ENCODE data around the gene TMOD3.
"Not testable (repeated sequence)": the region's sequence is repeated elsewhere in the genome, so short reads cannot be mapped to it uniquely, and the experiment has no call there.

Gene TMOD3

DNA sequence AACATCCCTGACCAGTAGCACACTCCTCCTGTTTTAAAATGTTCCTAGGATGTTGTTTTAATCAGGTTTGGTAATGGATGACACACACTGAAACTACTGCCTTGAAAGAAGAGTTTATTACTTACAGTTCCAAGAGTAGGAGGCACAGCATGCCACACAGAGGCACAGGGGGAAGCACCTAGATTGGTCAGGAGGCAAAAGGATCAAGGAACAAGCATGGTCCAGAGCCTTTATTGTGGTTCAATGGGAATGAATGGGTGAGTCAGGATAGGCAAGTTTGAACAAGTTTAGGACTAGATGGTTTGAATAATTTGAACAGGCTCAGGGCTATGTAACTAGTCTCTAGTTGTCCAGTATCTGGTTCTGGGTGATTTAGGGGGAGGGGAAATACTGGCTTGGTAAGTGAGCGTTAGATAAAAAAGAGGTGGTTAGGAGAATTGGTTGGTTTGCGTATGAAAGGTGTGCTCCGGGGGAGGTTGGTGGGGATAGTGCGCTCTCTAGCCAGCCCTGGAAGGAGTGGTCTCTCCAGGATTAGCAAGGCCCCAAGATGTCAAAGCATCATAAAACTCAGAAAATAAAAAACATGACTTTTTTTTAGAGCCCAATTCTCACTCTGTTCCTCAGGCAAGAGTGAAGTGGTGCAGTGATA is 35.1 kb downstream of the TMOD3 start:
- DNase-seq: peak in 2 of 4 experiments; percentile 39 to 45

DNA sequence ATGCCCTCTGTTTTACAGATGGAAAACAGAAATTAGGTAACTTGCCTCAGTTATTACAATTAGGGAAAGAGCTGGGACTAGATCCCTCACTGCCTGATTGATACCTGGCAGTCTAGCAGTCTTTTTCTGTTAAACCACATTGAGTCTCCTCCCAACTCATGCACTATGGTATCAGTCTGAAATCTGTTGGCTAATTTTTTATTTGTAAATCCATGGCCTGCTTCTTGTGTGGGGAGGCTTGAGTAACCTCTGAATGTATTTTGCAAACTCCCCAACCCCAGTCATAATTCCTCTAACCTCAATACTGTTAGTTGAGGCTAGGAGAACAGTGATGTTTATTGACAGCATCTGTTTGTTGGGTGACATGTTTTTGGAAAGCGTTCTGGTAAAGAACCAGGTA is 35.9 kb downstream of the TMOD3 start:
- DNase-seq: no peak

DNA sequence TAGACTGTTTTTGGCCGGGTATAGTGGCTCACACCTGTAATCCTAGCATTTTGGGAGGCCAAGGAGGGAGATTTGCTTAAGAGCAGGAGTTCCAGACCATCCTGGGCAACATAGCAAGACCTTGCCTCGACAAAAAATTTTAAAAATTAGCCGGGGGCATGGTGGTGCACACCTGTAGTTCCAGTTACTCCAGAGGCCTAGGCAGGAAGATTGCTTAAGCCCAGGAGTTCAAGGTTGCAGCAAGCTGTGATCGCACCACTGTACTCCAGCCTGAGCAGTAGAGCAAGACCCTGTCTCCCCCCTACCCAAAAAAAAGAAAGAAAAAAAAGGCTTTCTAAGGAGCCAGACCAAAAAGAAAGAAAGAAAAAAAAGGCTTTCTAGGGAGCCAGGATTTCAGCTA is 36.7 kb downstream of the TMOD3 start:
- DNase-seq: no peak

DNA sequence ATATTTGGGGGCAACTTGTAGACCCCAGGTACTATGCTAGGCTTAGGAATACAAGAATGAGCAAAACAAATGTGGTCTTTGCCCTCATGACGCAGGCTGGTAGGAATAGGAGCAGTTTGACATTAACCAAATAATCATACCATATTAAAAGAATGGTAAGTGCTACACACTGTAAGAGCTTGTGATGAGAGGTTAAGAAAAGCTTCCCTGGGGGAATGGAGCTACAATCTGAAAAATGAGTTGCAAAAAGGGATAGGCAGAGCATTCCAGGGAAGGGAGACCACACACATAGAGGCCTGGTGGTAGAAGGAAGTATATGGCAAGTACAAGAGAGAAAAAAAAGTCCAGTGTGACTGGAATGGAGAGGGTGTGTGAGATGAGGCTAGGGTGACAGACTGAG is 37.3 kb downstream of the TMOD3 start:
- no peak for DNase-seq

DNA sequence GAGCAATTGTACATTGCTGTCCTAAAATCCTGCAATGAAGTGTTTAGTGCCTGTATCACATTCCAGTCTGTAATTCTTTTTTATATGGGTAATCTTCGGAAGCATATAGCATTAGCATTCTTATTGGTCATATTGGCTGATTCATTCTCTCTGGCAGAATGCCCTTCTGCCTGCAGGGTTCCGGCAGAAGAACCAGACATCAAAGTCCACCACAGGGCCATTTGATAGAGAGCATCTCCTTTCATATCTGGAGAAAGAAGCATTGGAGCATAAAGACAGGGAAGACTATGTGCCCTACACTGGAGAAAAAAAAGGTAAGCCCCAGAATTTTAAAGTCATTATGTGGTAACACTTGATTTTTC is 39.6 kb downstream of the TMOD3 start:
- DNase-seq: no peak

DNA sequence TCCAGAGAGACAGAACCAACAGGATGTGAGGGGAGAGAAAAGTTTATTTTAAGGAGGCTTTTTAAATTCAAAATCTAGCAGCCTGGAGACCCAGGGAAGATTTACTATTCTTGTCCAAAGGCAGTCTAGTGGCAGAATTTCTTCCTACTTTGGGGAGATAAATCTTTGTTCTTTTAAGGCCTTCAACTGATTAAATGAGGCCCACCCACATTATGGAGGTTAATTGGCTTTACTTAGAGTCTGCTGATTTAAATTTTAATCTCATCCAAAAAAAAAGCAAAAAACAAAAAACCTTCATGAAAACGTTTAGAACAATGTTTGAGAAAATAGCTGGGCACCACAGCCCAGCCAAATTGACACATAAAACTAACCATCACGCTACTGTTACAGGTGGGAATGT is 41.3 kb downstream of the TMOD3 start:
- no peak for DNase-seq

DNA sequence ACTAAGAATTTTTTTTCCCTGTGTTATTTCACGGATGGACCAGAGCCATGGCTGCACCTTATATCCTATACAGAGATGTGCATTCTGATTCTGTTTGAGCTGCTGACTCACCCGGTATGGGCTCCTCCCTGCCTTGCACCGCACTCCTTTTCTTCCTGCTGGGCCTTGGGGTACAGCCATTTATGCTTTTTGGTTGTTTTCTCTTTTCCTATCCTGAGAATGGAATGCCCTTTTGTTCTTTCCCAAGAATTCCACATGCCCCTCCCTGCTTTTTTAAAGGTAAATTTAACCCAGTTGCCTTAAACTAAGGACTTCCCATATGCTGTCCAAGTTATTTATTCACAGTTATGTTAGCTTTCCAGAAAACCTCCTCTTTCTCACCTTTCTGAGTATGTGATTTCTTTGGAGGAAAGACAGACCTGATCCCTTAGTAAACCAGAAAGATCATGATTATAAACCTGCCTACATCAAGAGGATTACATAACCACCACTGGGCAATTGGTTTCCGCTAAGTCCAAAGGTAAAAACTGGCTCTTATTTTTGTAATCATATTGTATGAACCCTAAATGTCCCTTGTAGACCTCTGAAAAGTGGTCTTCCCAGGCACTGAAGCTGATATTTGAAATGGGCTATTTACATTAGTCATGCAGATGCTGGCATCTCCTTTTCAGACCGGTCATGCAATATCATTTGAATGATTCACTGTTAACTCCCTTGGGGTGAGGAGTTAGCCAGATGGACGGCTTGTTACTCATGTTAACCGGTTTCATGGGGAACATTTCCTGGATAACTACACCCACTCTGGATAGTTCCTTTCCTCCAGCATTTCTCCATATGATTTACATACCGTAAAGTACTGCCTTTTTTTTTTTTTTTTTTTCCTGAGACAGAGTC is 45.5 kb downstream of the TMOD3 start:
- peak in 2 of 4 experiments; percentile 19 to 48 for DNase-seq

DNA sequence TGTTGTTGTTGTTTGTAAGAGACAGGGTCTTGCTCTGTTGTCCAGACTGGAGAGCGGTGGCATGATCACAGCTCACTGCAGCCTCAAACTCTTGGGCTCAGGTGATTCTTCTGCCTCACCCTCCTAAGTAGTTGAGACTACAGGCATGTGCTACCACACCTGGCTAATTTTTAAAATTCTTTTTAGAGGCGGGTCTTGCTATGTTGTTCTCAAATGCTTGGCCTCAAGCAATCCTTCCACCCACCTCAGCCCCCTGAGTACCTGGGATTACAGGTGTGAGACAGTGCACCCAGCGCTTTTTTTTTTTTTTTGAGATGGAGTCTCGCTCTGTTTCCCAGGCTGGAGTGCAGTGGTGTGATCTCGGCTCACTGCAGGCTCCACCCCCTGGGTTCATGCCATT is 46.7 kb downstream of the TMOD3 start:
- no peak for DNase-seq

DNA sequence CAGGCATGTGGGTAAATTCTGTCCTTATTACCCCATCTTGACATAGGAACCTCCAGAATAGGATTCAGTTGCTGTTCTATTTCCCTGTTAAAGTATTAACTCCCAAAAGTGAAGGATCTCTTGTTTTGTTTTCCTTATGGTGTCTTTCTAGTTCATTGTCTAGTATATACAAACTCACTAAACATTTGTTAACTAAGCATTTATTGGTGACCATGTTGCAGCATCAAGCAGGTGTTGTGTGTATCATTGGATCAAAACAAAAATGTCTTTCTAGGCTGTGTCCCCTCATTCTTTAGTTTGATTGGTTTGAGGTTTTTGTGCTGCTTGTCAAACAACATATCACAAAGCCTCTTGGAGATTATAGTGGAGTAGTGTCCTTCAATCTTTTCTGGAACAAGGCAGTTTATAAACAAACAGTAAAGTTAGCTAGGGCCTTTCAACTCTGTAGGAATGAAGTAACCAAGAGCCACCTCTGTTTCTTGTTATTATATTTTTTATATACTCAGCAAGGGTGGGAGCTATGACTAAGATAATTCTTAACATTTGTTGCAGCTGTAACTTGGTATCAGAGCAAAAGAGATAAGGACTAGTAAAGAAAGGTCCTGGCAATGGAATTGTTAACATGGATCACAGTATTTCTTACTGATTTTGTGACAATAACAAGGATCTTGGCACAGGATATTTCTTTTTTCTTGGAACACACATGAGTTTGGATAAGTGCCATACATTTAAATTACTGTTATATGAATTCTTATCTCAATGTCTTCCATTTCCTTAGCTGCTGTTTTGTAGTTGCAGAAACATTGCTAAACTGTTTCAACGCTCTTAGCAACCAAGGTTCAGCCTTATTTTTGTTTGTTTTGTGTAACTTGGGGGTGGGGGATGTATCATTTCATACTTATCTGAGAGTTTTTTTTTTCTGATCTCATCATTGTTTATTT is 49.3 kb downstream of the TMOD3 start:
- DNase-seq: no peak

DNA sequence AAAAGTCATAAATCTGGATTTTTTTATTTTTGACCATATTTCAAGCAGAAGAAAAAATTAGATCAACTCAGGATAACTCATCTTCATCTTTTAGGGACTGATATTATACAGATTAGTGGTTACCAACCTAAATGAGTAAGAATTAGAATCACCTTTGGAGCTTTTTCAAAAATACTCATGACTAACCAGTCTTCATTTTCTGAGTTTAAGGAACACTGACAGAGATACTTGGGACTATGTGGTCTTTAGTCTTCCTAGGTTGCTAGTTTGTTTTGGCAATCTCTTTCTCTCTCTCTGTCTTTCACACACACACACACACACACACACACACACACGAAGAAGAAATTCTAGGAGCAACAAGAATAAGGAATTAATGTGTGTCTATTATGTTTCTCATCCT is 50.1 kb downstream of the TMOD3 start:
- no peak for DNase-seq

DNA sequence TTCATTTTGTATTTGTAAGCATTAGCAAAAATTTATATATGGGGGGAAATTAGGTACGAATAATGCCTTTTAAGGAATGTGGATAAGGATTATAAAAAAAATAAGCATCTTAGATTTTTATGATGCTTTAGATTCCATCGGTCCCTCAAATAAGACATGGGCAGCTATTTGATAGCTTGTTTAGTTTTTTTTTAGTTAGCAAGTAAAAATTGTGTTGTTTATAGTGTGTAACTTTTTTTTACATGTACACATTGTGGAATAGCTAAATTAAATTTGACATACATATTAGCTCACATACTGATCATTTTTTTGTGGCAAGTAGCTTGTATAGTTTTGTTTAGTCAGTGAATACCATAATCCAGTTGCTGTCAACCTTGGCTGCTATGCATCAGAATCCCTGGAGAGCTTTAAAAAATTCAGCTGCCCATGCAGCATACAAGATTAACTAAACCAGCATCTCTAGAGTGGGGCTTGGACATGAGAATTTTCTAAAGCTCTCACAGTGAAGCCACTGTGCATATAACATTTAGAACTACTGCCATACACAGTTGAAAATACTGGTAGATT is 53.9 kb downstream of the TMOD3 start:
- no peak for DNase-seq

DNA sequence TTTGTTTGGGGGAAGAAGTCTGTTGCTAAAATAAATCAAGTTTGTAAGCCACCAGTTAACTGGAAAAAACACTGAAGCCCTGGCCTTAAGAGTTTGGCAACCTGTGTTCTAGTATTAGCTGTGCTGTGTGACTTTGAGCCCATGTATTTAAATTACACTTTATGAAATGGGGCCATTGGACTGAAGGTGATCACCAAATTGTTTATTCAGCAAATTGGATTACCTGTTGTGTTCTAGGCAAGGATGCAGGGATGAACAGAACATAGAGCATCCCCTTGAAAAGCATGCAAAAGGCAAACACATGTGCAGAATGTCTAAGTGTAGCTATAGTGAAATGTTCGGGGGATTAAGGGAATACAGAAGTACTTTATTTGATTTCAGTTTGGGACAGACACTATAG is 54.6 kb downstream of the TMOD3 start:
- DNase-seq: no peak

DNA sequence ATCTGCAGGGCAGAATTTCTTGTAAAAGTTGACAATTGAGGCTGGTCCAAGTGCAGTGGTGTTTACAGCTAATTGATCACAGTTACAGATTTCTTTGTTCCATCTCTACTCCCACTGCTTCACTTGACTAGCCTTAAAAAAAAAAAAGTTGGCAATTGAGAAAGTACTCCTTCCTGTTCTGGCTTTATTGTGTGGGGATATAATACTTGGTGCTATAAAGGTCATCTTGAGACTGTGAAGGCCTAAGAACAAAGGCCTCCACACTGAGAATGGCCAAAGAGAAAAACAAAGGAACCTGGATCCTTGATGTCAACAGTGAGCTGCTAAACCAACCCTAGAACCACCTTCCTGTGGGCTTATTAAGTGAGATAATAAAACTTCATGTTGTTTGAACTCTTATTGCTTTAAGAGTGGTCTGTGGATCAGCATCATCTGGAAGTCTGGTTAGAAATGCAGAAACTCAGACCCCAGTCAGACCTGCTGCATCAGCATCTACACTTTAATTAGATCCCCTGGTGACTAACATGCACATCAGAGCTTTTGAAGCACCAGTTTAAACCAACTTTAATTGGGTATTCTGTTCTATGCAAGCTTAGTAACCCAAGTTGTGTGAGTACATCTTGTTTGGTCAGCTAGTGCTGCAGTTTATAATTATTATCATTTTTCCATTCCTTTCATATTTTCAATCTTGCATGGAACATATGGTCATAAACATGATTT is 55.2 kb downstream of the TMOD3 start:
- peak in 3 of 4 experiments; percentile 10 to 44 (median 15) for DNase-seq

DNA sequence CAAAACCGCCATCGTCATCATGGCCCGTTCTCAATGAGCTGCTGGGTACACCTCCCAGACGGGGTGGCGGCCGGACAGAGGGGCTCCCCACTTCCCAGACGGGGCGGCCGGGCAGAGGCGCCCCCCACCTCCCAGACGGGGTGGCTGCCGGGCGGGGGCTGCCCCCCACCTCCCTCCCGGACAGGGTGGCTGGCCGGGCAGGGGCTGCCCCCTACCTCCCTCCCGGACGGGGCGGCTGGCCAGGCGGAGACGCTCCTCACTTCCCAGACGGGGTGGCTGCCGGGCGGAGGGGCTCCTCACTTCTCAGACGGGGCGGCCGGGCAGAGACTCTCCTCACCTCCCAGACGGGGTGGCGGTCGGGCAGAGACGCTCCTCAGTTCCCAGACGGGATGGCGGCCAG is 56.3 kb downstream of the TMOD3 start:
- DNase-seq: not testable (repeated sequence)

DNA sequence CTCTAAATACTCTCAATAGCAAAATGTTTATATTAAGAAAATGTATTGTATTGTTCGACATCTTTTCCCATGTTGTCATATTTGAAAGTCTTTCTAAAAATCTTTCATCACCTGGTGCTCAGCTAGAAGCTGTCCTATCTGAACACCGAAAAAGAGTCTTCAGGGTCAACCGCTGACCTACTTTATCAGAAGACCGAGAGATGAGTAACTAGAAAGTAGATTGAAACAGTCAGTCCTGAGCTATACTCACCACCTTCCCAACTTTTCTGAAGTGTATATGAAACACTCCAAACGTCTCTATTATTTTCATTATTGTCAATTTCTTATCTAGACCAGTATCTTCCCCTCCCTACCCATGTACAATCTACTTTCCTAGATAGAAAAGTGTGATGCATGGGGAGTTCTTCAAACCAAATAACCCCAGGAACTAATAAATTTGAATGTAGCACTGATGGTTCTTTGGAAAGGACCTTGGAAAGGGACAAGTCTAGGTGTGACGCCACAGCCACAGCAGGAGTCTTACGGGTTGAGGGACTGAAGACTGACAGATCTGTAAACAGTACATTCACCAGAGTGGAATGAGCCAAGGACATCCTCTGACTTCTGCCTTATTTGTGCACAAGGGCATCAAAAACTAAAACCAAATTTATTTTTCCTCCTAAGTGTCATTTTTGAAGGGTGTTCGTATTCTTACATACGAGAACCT is 58.6 kb downstream of the TMOD3 start:
- DNase-seq: no peak

DNA sequence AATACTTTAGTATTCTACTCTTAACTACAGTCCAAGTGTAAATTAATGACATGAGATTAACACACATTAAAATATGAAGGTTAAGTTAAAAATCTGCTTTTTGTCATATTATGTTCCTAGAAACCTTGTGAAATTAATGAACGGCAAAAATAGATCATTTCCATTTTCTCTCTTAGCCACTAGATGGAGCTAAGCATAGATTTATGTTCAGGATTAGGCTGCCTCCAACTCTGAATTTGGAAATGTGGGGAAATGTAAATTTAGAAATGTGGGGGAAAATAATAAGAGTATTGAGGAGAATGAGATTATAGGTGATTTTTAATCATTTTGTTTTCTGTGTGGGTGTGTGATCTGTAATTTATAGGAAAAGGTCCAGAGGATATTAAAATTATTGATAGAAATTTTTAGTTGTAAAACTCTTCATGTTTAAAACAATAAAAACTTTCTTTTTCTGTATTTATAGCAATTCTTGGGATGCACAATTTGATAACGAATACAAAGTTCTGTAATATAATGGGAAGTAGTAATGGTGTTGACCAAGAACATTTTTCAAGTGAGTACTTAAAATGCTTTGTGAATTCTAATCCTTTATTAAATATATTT is 59.2 kb downstream of the TMOD3 start:
- DNase-seq: peak in 2 of 4 experiments; percentile 53 to 69

DNA sequence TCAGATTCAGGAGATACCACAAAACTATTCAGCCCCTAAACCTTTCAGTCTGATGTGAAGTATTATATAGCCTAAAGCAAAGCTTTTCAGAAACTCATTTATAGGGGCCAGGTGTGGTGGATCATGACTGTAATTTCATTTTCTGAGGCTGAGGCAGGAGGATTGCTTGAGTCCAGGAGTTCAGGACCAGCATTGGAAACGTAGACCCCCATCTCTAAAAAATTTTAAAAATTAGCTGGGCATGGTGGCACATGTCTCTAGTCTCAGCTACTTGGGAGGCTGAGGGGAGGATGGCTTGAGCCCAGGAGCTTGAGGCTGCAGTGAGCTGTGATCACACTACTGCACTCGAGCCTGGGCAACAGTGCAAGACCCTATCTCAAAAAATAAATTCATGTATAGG is 60.0 kb downstream of the TMOD3 start:
- DNase-seq: no peak

DNA sequence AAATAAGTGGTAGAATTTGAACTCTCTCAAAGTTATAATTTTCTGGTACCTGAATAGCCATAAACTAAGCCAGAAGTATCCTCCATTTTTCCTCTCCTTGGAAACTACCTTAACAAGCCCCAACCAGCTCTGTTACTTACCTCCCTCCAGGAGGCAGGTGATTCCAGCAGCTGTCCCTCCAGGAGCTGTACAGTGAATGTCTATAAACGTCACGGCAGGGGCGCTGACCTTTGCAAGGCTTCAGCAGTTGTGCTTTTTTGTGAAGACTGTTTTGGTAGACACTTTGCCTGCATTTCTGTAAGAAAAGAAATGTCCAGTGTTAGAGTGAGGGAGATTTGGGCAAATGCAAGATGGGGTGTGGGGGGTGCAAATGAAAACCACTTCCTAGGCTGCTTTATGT is 75.0 kb downstream of the TMOD3 start:
- DNase-seq: no peak

DNA sequence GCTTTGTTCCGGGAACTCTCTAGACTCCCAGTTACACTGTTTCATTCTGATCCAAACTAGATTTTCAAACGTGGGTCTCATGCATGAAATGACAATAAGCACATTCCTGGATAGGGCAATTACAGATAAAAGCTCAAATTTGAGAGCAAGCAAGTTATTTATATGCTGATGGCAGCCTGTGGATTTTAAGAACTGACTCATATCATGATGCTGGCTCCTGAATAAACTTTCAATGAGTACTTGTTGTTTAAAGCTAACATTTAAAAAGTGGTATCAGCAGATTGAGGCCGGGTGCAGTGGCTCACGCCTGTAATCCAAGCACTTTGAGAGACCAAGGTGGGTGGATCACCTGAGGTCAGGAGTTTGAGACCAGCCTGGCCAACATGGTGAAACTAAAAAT is 75.5 kb downstream of the TMOD3 start:
- DNase-seq: no peak

DNA sequence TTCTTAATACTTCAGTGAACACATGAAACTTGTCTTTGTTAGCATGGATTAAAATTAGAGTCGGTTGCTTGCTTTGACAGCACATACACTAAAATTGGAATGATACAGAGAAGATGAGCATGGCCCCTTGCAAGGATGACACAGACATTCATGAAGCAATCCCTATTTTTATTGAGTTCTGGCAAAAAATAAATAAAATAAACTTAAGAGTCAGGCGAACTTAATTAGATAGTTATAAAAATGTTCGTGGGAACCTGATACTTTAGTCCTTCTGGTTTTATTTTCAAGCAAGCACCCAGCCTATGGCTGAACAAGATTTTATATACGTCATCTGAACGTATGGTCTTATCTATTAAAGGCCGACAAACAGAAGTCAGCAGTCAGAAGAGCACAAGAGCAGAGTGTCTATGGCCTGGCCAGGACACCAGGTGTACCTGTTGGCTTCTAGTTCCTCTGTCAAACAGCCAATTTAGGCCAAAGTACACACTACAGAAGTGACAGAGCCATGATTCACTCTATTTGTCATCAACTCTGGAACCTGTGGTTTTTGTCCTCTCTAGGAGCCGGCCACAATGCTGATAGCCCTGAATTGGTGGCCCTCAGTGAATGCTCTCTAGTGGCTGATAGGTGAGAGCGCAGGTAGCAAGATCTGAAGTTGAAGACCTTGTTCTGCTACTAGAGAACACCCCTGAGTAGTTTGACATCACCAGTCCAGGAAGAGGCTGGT is 77.8 kb downstream of the TMOD3 start:
- DNase-seq: peak in 1 of 4 experiments; percentile 5

All from suppressor macrophage (primary cell).